ENCODE data around the gene DBN1.

DNA sequence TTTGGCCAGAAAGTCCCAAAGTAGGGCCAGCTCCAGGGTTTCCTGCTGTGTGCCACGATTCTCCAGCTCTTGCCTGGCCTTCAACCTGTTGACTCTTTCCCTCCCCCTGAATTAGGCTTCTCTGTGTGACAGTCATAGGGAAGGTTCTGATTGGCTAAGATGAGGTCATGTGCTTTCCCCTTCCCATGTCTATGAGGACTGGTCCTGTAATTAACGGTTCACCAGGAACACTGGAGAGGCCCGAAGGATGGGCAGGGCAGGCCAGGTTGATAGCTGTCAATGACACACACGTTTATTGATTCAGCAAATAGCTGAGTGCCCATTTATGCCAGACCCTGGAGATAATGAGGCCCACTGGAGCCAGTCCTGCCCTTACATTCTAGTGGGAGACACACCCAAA, 35.8 kb downstream of the DBN1 start:
- TF ChIP-seq, protein P1, sequence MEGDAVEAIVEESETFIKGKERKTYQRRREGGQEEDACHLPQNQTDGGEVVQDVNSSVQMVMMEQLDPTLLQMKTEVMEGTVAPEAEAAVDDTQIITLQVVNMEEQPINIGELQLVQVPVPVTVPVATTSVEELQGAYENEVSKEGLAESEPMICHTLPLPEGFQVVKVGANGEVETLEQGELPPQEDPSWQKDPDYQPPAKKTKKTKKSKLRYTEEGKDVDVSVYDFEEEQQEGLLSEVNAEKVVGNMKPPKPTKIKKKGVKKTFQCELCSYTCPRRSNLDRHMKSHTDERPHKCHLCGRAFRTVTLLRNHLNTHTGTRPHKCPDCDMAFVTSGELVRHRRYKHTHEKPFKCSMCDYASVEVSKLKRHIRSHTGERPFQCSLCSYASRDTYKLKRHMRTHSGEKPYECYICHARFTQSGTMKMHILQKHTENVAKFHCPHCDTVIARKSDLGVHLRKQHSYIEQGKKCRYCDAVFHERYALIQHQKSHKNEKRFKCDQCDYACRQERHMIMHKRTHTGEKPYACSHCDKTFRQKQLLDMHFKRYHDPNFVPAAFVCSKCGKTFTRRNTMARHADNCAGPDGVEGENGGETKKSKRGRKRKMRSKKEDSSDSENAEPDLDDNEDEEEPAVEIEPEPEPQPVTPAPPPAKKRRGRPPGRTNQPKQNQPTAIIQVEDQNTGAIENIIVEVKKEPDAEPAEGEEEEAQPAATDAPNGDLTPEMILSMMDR (IDR thresholded peaks at IDR 0.05), result no peak
- TF ChIP-seq POLR2A (IDR thresholded peaks at IDR 0.05), result no peak

All from adrenal gland (tissue), 5 donors.